Activated naive CD4-positive, alpha-beta T cell treated with anti-CD3 and anti-CD28 coated beads for 36 hours (primary cell): ENCODE measurements around the gene LDHD. TPM values are rescaled to one million over a fixed set of nuclear protein-coding genes. Genes with fewer than 3 reads are reported as not detected.
"Not testable (repeated sequence)": the region's sequence is repeated elsewhere in the genome, so short reads cannot be mapped to it uniquely, and the experiment has no call there.

Experiments used
- CTCF ChIA-PET: fragments of 350-600 bp; sonication (Branson Sonifier 250); formaldehyde crosslinking; loops from one replicate; lab custom pipeline; 2021; ENCODE audit warnings: antibody characterized with exemption; lab: Charles Lee
- DNase-seq: peaks from one replicate; pipeline ENCODE4 v3.0.0-alpha.2; 2020
- H3K27ac Mint-ChIP-seq: one replicate; pipeline ENCODE4 v1.8.0; 2021; ENCODE audit warnings: mild to moderate bottlenecking, mixed read lengths
- H3K27me3 Mint-ChIP-seq: one replicate; pipeline ENCODE4 v1.8.0; 2021; ENCODE audit warnings: low read depth, mixed read lengths
- H3K36me3 Mint-ChIP-seq: one replicate; pipeline ENCODE4 v1.8.0; 2021; ENCODE audit warnings: low read depth, mixed read lengths
- H3K4me1 Mint-ChIP-seq: one replicate; pipeline ENCODE4 v1.8.0; 2021; ENCODE audit warnings: low read depth, mixed read lengths
- H3K4me3 Mint-ChIP-seq: one replicate; pipeline ENCODE4 v1.8.0; 2021; ENCODE audit warnings: mild to moderate bottlenecking, moderate library complexity, mixed read lengths
- H3K9me3 Mint-ChIP-seq: one replicate; pipeline ENCODE4 v1.8.0; 2021; ENCODE audit warnings: mixed read lengths
- intact Hi-C: fragments of 100-400 bp; cut with micrococcal nuclease; formaldehyde crosslinking; loops from one replicate; pipeline ENCODE4 v1.15.1; 2023
- total RNA-seq, 2 experiments: library from RNA; stranded (reverse); gene quantifications; one replicate each; pipeline ENCODE4 v1.2.3, GENCODE V29; 2021

Gene LDHD
- total RNA-seq, 2 experiments from 2014 or later, result 0.33 to 0.42 TPM

DNA sequence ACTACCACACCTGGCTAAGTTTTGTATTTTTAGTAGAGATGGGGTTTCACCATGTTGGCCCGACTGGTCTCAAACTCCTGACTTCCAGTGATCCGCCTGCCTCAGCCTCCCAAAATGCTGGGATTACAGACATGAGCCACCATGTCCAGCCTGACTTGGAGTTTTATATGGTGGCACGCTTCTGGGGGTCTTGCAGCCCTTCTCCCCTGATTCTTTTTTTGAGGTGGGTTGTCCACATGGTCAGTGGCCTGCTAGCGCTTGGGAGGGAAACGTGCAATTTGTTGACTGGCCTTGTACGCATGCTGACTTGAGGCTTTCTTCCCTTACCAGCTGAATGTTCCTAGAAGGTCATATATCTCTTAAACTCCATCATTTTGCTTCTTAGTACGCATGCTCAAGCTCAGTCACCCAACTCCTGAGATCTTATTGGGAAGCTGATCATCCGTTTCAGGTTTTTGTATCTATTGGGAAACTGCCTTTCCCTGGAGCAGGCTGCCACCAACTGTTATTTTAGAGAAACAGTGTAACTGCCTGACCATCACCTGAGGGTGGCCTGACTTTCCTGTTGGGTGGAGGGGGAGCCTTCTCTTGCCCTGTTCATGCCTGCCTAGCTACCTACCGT, 13.7 kb upstream of the LDHD start:
- Mint-ChIP-seq H3K36me3 (no peaks in the 10 kb centered on the region), H3K27me3 (no peaks in the 10 kb centered on the region), H3K9me3 (peaks cover 17% of the 10 kb centered on the region), H3K27ac (no peak overlapping the region), H3K4me1 (peaks cover 10% of the 10 kb centered on the region), H3K4me3 (no peak overlapping the region)
- CTCF ChIA-PET, result interaction anchor here (0.7 to 1.1 kb wide), 2 partner anchors 19 to 79 kb away, joined by 3 to 5 read pairs; no protein-coding TSS in a partner anchor
- intact Hi-C loops, result no loop called here
- DNase-seq, result no peak

GRCh38 chr16:75129421-75130149, 13.0 kb upstream of the LDHD start:
- H3K36me3 Mint-ChIP-seq, H3K4me3 Mint-ChIP-seq, DNase-seq, H3K27me3 Mint-ChIP-seq, H3K27ac Mint-ChIP-seq, intact Hi-C loops: not testable (repeated sequence)
- Mint-ChIP-seq H3K9me3 (peaks cover 17% of the 10 kb centered on the region), H3K4me1 (peaks cover 10% of the 10 kb centered on the region)
- CTCF ChIA-PET, result interaction anchor here (1.1 kb wide), 1 partner anchor 18 kb away, joined by 3 read pairs; no protein-coding TSS in a partner anchor

- H3K27ac Mint-ChIP-seq, result no peak overlapping the region
- H3K4me1 Mint-ChIP-seq, result peaks cover 10% of the 10 kb centered on the region
- no peak for DNase-seq
- H3K4me3 Mint-ChIP-seq, result no peak overlapping the region
- H3K36me3 Mint-ChIP-seq, result no peaks in the 10 kb centered on the region
- intact Hi-C loops, result no loop called here
- no peaks in the 10 kb centered on the region for H3K27me3 Mint-ChIP-seq
- CTCF ChIA-PET, result interaction anchor here (1.0 kb wide), 1 partner anchor 8 kb away, joined by 3 read pairs; no protein-coding TSS in a partner anchor
- H3K9me3 Mint-ChIP-seq, result peaks cover 17% of the 10 kb centered on the region
These were observed 11.3 kb upstream of the LDHD start for GRCh38 chr16:75127713-75128415.

DNA sequence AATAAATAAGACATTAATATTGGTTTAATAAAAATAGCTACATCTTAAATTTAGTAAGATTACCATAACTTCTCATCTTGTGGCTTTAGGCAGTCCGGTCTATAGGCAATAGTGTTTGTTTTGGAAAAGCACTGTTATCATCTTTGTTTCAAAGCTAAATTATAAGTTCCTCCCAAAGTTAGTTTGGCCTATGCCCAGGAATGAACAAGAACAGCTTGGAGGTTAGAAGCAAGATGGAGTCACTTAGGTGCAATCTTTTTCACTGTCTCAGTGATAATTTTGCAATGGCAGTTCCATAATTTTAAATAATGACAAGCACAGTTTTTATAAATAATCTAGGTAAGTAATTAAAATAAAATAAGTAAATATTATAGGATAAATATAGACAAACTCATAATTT, 6.0 kb upstream of the LDHD start:
- H3K27ac Mint-ChIP-seq, result no peak overlapping the region
- no peak for DNase-seq
- CTCF ChIA-PET, result interaction anchor here (3.1 kb wide), 1 partner anchor 11 kb away, joined by 15 read pairs; no protein-coding TSS in a partner anchor
- intact Hi-C loops, result no loop called here
- no peak overlapping the region for H3K4me3 Mint-ChIP-seq
- no peaks in the 10 kb centered on the region for H3K27me3 Mint-ChIP-seq
- H3K4me1 Mint-ChIP-seq, result no peaks in the 10 kb centered on the region
- H3K9me3 Mint-ChIP-seq, result peaks cover 20% of the 10 kb centered on the region
- H3K36me3 Mint-ChIP-seq, result peaks cover 1% of the 10 kb centered on the region

- intact Hi-C loops, result no loop called here
- H3K4me3 Mint-ChIP-seq, result no peak overlapping the region
- no peaks in the 10 kb centered on the region for H3K4me1 Mint-ChIP-seq
- peaks cover 14% of the 10 kb centered on the region for H3K9me3 Mint-ChIP-seq
- DNase-seq, result no peak
- CTCF ChIA-PET, result interaction anchor here (3.1 kb wide), 1 partner anchor 11 kb away, joined by 15 read pairs; no protein-coding TSS in a partner anchor
- no peak overlapping the region for H3K27ac Mint-ChIP-seq
- peaks cover 1% of the 10 kb centered on the region for H3K36me3 Mint-ChIP-seq
- H3K27me3 Mint-ChIP-seq, result no peaks in the 10 kb centered on the region
These were observed 5.5 kb upstream of the LDHD start for GRCh38 chr16:75121949-75122568.

DNA sequence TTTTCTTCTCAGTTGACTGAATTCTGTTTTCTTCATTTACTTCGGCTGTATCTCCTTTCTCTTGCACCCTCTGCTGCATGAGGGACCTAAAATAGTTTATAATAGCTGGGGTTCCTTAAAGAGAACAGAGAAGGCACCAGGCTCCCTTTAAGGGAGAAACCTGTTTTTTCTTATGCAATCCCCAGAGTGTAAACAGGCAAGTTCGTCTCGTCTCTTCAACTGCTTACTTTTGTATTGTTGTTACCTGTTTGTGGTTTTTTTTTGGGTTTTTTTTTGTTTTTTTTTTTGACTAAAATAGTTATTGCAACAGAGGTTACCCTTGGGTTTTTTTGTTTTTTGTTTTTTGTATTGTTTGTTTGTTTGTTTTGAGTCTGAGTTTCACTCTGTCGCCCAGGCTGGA, 3.7 kb upstream of the LDHD start:
- intact Hi-C loops, result no loop called here
- CTCF ChIA-PET, result interaction anchor here (1.0 kb wide), 1 partner anchor 330 kb away, joined by 4 read pairs; no protein-coding TSS in a partner anchor
- H3K4me1 Mint-ChIP-seq, result no peaks in the 10 kb centered on the region
- H3K27ac Mint-ChIP-seq, result no peak overlapping the region
- peaks cover 1% of the 10 kb centered on the region for H3K36me3 Mint-ChIP-seq
- peaks cover 12% of the 10 kb centered on the region for H3K9me3 Mint-ChIP-seq
- H3K4me3 Mint-ChIP-seq, result no peak overlapping the region
- no peaks in the 10 kb centered on the region for H3K27me3 Mint-ChIP-seq
- DNase-seq, result no peak

DNA sequence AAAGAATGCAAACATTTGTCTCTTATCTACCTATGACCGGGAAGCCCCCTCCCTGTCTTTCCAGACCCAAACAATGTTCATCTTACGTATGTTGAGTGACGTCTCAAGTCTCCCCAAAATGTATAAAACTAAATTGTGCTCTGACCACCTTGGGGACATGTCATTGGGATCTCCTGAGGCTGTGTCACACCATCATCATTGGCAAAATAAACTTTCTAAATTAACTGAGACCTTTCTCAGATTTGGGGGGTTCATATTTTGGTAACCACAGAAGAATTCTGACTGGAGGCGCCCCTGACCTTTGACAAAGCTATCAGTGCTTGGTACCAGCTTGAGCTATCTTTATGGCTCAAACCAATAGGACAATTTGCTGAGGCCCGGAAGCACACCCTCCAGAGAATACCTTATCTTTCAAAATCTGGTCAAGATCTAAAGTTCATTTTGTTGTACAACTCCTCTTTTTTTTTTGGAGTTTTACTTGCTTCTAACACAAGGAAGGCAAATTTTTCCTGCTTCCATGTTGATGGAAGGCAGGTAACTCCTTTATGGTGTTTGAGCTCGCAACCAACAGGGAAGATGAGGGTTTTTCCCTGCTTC, 2.5 kb upstream of the LDHD start:
- Mint-ChIP-seq H3K36me3 (peaks cover 1% of the 10 kb centered on the region), H3K27ac (no peak overlapping the region), H3K27me3 (no peaks in the 10 kb centered on the region), H3K4me1 (no peaks in the 10 kb centered on the region), H3K9me3 (peaks cover 12% of the 10 kb centered on the region), H3K4me3 (no peak overlapping the region)
- no peak for DNase-seq
- CTCF ChIA-PET, result interaction anchor here (1.0 kb wide), 1 partner anchor 9 kb away, joined by 3 read pairs; no protein-coding TSS in a partner anchor
- intact Hi-C loops, result no loop called here

GRCh38 chr16:75116911-75117245, 298 bp upstream of the LDHD start:
- peak overlapping the region; percentile 34 for H3K4me3 Mint-ChIP-seq
- H3K27me3 Mint-ChIP-seq, result peaks cover 9% of the 10 kb centered on the region
- H3K27ac Mint-ChIP-seq, result no peak overlapping the region
- peaks cover 2% of the 10 kb centered on the region for H3K4me1 Mint-ChIP-seq
- peaks cover 4% of the 10 kb centered on the region for H3K9me3 Mint-ChIP-seq
- peaks cover 1% of the 10 kb centered on the region for H3K36me3 Mint-ChIP-seq
- no peak for DNase-seq
- CTCF ChIA-PET, result no interaction called here
- intact Hi-C loops, result no loop called here

GRCh38 chr16:75114946-75115825, 1.4 kb downstream of the LDHD start:
- CTCF ChIA-PET, result no interaction called here
- intact Hi-C loops, result no loop called here

DNA sequence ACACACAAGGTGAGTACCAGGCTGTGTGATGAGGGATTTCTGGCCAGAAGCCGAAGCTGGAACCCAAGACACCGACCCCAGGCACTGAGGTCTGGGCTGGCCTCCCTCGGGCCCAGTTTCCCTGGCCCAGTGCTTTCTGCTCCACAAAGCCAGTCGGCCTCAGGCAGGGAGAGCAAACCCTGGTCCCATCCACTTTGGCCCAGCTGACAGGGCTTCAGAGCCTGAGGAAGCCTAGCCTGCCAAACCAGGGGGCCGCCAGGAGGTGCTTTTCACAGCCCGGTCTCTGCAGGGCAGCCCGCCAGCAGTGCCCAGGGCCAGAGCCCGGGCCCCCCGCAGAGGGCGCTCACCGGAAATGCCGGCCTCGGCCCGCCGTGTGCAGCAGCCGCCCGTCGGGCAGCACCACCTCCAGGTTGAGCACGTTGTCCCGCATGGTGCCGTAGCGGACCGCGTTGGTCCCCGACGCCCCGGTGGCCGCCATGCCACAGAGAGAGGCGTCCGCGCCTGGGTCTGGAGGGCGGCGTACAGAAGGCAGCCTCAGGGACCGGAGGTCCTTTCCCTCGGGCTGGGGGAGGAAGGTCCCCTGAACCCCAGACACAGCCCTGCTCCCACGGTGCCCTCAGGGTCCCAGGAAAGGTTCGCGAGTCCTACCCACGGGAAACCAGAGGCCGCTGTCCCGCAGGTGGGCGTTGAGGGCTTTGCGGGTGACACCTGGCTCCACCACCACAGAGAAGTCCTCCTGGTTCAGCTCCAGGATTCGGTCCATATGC, 2.2 kb downstream of the LDHD start:
- Mint-ChIP-seq H3K4me1 (peaks cover 27% of the 10 kb centered on the region), H3K9me3 (no peaks in the 10 kb centered on the region), H3K27ac (no peak overlapping the region), H3K27me3 (peaks cover 12% of the 10 kb centered on the region), H3K36me3 (no peaks in the 10 kb centered on the region), H3K4me3 (no peak overlapping the region)
- CTCF ChIA-PET, result interaction anchor here (6.8 kb wide), 1 partner anchor 119 kb away, joined by 155 read pairs; the partner anchor contains the start of gene ZNRF1
- intact Hi-C loops, result no loop called here
- no peak for DNase-seq

More at GRCh38 chr16:75114946-75115825, 1.4 kb downstream of the LDHD start:
- no peak for DNase-seq
- Mint-ChIP-seq H3K27me3 (peaks cover 12% of the 10 kb centered on the region), H3K4me1 (peaks cover 19% of the 10 kb centered on the region), H3K36me3 (no peaks in the 10 kb centered on the region), H3K4me3 (no peak overlapping the region), H3K9me3 (no peaks in the 10 kb centered on the region), H3K27ac (no peak overlapping the region)
